Neural progenitor cell (in vitro differentiated cells): ENCODE data around the gene OS9. TPM values are rescaled to one million over a fixed set of nuclear protein-coding genes. Genes with fewer than 3 reads are reported as not detected.

Experiments used
- DNase-seq: peaks from one replicate; pipeline ENCODE4 v3.0.0-alpha.2; 2016; ENCODE audit warnings: low spot score
- H2AFZ ChIP-seq: fragments of 200-600 bp; sonication (generic); replicated peaks from 2 replicates; pipeline ENCODE4 v1.6.1; 2016; ENCODE audit warnings: antibody characterized with exemption
- H3F3A ChIP-seq: fragments of 200-600 bp; sonication (generic); 2 replicates; pipeline ENCODE4 v1.6.1; 2016; ENCODE audit warnings: antibody characterized with exemption, low read depth
- H3K27ac ChIP-seq: fragments of 200-600 bp; sonication (generic); 2 replicates; pipeline ENCODE4 v1.5.1; 2016; ENCODE audit warnings: mild to moderate bottlenecking
- H3K27me3 ChIP-seq: fragments of 200-600 bp; sonication (generic); 2 replicates; pipeline ENCODE4 v1.6.1; 2016; ENCODE audit warnings: mild to moderate bottlenecking, moderate library complexity
- H3K36me3 ChIP-seq: fragments of 200-600 bp; sonication (generic); 2 replicates; pipeline ENCODE4 v1.5.1; 2016
- H3K4me1 ChIP-seq: fragments of 200-600 bp; sonication (generic); 2 replicates; pipeline ENCODE4 v1.6.1; 2016; ENCODE audit warnings: mixed run types
- H3K4me2 ChIP-seq: fragments of 200-600 bp; sonication (generic); 2 replicates; pipeline ENCODE4 v1.6.1; 2016
- H3K4me3 ChIP-seq: fragments of 200-600 bp; sonication (generic); 2 replicates; pipeline ENCODE4 v1.5.1; 2016
- H3K79me2 ChIP-seq: fragments of 200-600 bp; sonication (generic); 2 replicates; pipeline ENCODE4 v1.6.1; 2016; ENCODE audit warnings: low read depth
- H3K9ac ChIP-seq: fragments of 200-600 bp; sonication (generic); 2 replicates; pipeline ENCODE4 v1.6.1; 2016
- H3K9me3 ChIP-seq: fragments of 200-600 bp; sonication (generic); 2 replicates; pipeline ENCODE4 v1.5.1; 2016; ENCODE audit warnings: low read depth
- H4K20me1 ChIP-seq: fragments of 200-600 bp; sonication (generic); 2 replicates; pipeline ENCODE4 v1.6.1; 2016; ENCODE audit warnings: low read depth
- H3K27ac Mint-ChIP-seq: 3 replicates; pipeline ENCODE4 v1.8.0; 2021; ENCODE audit warnings: mixed read lengths
- H3K27me3 Mint-ChIP-seq: 2 replicates; pipeline ENCODE4 v1.8.0; 2022; ENCODE audit warnings: low read depth, mild to moderate bottlenecking, inconsistent platforms, moderate library complexity, mixed read lengths; ENCODE audit not compliant: insufficient read depth
- H3K36me3 Mint-ChIP-seq: 3 replicates; pipeline ENCODE4 v1.8.0; 2021; ENCODE audit warnings: mixed read lengths
- H3K4me1 Mint-ChIP-seq: 3 replicates; pipeline ENCODE4 v1.8.0; 2021; ENCODE audit warnings: mixed read lengths
- H3K4me3 Mint-ChIP-seq: 3 replicates; pipeline ENCODE4 v1.8.0; 2021; ENCODE audit warnings: mild to moderate bottlenecking, moderate library complexity, mixed read lengths
- H3K9me3 Mint-ChIP-seq: 3 replicates; pipeline ENCODE4 v1.8.0; 2020; ENCODE audit warnings: mixed read lengths
- CTCF ChIP-seq: fragments of 200-600 bp; sonication (generic); IDR thresholded peaks from 2 replicates; pipeline ENCODE4 v1.5.1; 2017; ENCODE audit warnings: antibody characterized with exemption, mild to moderate bottlenecking
- EZH2 ChIP-seq: fragments of 200-600 bp; sonication (generic); IDR thresholded peaks from 2 replicates; pipeline ENCODE4 v1.6.1; 2017; ENCODE audit warnings: antibody characterized with exemption, mild to moderate bottlenecking, moderate library complexity
- EZH2phosphoT487 ChIP-seq: fragments of 200-600 bp; sonication (generic); IDR thresholded peaks from 2 replicates; pipeline ENCODE4 v1.6.1; 2017; ENCODE audit warnings: antibody characterized with exemption
- total RNA-seq: library from RNA; depleted of rRNA; stranded (reverse); fragments of >200 nt; gene quantifications from 2 replicates; pipeline ENCODE4 v1.2.3, GENCODE V29; 2015; ENCODE audit warnings: low replicate concordance

Gene OS9
- total RNA-seq, 1 donor from 2014 or later: 113 TPM

GRCh38 chr12:57716305-57716704 is 22.4 kb downstream of the OS9 start:
- Mint-ChIP-seq H3K4me3 (no peak overlapping the region), H3K9me3 (no peaks in the 10 kb centered on the region), H3K27me3 (peaks cover 2% of the 10 kb centered on the region), H3K36me3 (peaks cover 16% of the 10 kb centered on the region), H3K27ac (no peak overlapping the region), H3K4me1 (no peaks in the 10 kb centered on the region)
- H3K27me3 ChIP-seq: no peaks in the 10 kb centered on the region
- H4K20me1 ChIP-seq: no peaks in the 10 kb centered on the region
- TF ChIP-seq CTCF (no peak), EZH2phosphoT487 (no peak), EZH2 (no peak)
- peaks cover 6% of the 10 kb centered on the region for H3F3A ChIP-seq
- H3K4me3 ChIP-seq: no peak overlapping the region
- no peak overlapping the region for H2AFZ ChIP-seq
- H3K27ac ChIP-seq: no peak overlapping the region
- H3K4me2 ChIP-seq: no peak overlapping the region
- no peak for DNase-seq
- H3K4me1 ChIP-seq: no peaks in the 10 kb centered on the region
- H3K9ac ChIP-seq: no peak overlapping the region
- no peaks in the 10 kb centered on the region for H3K36me3 ChIP-seq
- H3K9me3 ChIP-seq: no peaks in the 10 kb centered on the region
- no peaks in the 10 kb centered on the region for H3K79me2 ChIP-seq

GRCh38 chr12:57717131-57717530 is 23.2 kb downstream of the OS9 start:
- H3K36me3 Mint-ChIP-seq: peaks cover 9% of the 10 kb centered on the region
- H3K4me3 Mint-ChIP-seq: no peak overlapping the region
- H4K20me1 ChIP-seq: no peaks in the 10 kb centered on the region
- H3K79me2 ChIP-seq: no peaks in the 10 kb centered on the region
- no peak overlapping the region for H2AFZ ChIP-seq
- peaks cover 2% of the 10 kb centered on the region for H3K27me3 Mint-ChIP-seq
- no peaks in the 10 kb centered on the region for H3K9me3 Mint-ChIP-seq
- TF ChIP-seq EZH2 (no peak), EZH2phosphoT487 (no peak), CTCF (no peak)
- H3K9ac ChIP-seq: no peak overlapping the region
- no peak for DNase-seq
- H3K27me3 ChIP-seq: no peaks in the 10 kb centered on the region
- no peak overlapping the region for H3K4me2 ChIP-seq
- no peaks in the 10 kb centered on the region for H3K4me1 ChIP-seq
- peaks cover 6% of the 10 kb centered on the region for H3F3A ChIP-seq
- no peak overlapping the region for H3K4me3 ChIP-seq
- no peak overlapping the region for H3K27ac Mint-ChIP-seq
- no peaks in the 10 kb centered on the region for H3K36me3 ChIP-seq
- no peaks in the 10 kb centered on the region for H3K4me1 Mint-ChIP-seq
- H3K27ac ChIP-seq: no peak overlapping the region
- H3K9me3 ChIP-seq: no peaks in the 10 kb centered on the region

GRCh38 chr12:57717846-57718640 is 24.1 kb downstream of the OS9 start:
- peaks cover 5% of the 10 kb centered on the region for H3K36me3 Mint-ChIP-seq
- H3K4me1 Mint-ChIP-seq: no peaks in the 10 kb centered on the region
- TF ChIP-seq EZH2: no peak
- no peak for TF ChIP-seq EZH2phosphoT487
- no peak for TF ChIP-seq CTCF
- Histone ChIP-seq H3K9me3 (no peaks in the 10 kb centered on the region), H3K36me3 (no peaks in the 10 kb centered on the region), H3K9ac (no peak overlapping the region), H3K27ac (no peak overlapping the region), H3K27me3 (peaks cover 4% of the 10 kb centered on the region), H3K4me3 (no peak overlapping the region), H2AFZ (no peak overlapping the region), H3K4me1 (no peaks in the 10 kb centered on the region), H3F3A (no peaks in the 10 kb centered on the region), H3K4me2 (no peak overlapping the region), H4K20me1 (no peaks in the 10 kb centered on the region), H3K79me2 (no peaks in the 10 kb centered on the region)
- peaks cover 2% of the 10 kb centered on the region for H3K27me3 Mint-ChIP-seq
- H3K4me3 Mint-ChIP-seq: no peak overlapping the region
- H3K27ac Mint-ChIP-seq: no peak overlapping the region
- no peaks in the 10 kb centered on the region for H3K9me3 Mint-ChIP-seq
- no peak for DNase-seq
